Stromal cell of bone marrow (primary cell): Measurements from ENCODE around the gene DCAF8.

Source experiments
- DNase-seq: peaks from one replicate; pipeline ENCODE4 v3.0.0-alpha.2; 2012; ENCODE audit warnings: low read depth

The DCAF8 gene

GRCh38 chr1:160225345-160225744 lies 37.0 kb downstream of the DCAF8 start:
- no peak for DNase-seq

DNA sequence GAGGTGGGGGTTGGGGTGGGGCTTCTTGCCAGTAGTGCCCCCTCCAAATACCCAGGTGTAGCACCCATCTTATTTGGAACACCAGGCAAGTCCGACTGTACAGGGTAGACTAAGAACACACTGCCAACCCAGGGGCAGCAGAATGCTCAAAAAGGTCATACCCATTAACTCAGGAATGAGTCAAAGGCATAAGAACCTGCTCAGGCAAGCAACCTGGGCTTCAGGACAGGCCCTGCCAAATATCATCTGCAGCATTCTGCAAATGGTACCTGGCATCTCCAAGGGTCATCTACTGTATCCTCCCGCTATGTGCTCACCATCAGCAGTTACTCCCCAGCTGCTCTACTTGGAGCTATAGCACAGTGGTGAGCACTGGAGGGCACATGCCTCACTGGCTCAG lies 37.7 kb downstream of the DCAF8 start:
- DNase-seq = no peak

- DNase-seq = no peak
Observed at GRCh38 chr1:160222546-160222945, 39.8 kb downstream of the DCAF8 start.

- DNase-seq = no peak
Observed at GRCh38 chr1:160221089-160221488, 41.3 kb downstream of the DCAF8 start.

DNA sequence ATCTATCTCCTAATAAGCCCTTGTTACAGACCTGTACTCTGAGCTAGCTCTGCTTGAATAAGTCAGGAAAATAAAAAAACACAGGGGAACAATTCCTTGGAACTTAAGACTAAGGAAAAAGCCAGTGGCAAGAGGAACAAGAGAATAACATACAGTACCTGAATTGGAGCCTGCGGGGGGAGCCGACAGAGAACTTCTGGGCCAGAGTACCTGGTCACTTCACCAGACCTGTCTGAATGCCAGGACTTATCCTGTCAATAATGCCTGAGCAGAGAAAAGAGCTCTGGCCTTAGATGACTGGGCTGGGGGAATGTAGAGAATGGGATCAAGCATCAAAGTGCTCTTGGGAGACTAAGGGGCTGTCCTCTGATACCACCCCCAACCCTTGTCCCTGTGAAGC lies 42.0 kb downstream of the DCAF8 start:
- no peak for DNase-seq

DNA sequence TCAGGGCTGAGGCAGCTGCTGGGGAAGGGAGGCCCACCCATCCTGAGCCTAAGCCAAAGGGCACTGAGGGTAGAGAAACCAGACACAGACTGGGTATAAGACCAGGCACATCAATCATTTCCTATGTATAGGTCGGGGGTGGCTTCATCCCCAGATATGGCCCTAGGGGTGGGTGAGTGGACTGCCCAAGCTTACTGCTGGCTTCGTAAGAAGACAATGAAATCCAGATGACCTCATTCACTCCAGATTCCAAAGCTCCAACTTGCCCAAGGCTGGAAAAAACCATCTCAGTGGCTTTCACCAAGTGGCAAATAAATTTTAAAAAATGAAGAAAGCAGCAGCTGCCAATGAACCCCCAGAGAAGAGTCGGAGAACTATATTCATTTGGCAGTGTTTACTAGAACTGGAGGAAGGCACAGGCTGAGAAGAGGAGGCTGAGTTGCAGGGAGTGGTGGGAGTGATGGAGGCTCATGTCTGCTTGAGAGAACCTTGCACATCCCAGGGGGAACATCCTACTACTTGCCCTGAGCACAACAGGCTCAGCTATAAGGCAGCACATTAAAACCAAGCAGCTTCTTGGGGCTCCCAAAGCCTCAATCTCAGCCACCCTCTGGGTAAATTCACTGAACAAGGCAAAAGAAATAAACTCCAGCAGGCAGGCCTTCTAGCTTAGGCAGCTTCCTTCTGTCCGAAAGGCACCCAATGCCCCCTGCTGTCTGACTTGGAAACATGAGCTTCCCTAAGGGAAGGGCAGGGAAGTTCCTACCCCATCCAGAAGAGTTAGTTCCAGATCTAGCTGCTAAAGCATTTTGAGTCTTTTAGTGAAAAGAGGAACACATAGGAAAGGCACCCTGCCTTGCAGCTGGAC lies 43.1 kb downstream of the DCAF8 start:
- DNase-seq = peak; percentile 65

DNA sequence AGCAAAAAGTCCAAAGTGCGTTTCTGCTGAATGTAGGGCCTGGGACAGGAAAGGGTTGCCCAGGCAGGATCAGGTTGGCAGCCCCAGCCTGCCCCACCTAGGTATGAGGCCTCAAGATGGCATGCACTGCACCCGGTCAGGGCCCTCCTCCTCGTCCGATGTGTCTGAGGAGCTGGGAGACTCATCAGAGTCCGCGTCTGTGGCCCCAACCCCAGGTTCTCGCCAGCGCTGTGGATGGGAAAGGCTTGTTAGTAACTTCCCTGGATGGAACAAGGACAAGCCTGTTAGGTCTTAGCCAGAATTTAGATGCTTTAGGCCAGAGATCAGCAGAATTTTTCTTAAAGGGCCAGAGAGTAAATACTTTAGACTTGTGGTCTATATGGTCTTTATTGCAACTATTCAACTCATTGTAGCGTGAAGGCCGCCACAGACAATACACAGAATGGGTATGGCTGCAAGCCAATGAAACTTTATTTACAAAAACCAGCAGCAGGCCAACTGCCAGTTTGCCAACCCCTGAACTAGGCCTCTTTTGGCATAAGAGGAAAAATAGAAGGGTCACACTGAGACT lies 44.8 kb downstream of the DCAF8 start:
- no peak for DNase-seq

GRCh38 chr1:160216301-160216700 lies 46.0 kb downstream of the DCAF8 start:
- DNase-seq = no peak

DNA sequence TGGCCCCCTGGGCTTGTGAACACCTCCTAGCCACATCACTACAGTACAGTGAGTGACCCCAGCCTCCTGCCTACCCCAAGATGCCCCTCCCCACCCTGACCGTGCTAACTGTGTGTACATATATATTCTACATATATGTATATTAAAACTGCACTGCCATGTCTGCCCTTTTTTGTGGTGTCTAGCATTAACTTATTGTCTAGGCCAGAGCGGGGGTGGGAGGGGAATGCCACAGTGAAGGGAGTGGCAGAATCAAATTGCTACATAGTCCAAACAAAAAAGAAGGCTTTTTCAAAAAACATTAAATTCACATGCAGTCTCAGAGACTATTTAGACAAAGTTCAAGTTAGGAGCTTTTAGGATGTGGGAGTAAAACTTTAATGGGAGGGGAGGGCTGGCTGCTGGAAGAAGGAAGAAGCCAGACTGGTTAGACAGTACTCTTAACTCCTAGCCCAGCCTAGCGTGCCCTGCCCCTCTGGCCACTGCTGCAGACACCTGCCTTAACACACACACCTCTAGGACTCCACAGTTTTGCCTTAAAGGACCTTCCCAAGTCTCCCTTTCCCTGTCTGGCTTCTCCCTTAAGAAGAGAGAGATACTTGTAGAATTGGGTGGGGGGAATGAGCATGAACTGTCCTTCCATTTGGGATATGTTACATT lies 47.7 kb downstream of the DCAF8 start:
- DNase-seq = no peak

DNA sequence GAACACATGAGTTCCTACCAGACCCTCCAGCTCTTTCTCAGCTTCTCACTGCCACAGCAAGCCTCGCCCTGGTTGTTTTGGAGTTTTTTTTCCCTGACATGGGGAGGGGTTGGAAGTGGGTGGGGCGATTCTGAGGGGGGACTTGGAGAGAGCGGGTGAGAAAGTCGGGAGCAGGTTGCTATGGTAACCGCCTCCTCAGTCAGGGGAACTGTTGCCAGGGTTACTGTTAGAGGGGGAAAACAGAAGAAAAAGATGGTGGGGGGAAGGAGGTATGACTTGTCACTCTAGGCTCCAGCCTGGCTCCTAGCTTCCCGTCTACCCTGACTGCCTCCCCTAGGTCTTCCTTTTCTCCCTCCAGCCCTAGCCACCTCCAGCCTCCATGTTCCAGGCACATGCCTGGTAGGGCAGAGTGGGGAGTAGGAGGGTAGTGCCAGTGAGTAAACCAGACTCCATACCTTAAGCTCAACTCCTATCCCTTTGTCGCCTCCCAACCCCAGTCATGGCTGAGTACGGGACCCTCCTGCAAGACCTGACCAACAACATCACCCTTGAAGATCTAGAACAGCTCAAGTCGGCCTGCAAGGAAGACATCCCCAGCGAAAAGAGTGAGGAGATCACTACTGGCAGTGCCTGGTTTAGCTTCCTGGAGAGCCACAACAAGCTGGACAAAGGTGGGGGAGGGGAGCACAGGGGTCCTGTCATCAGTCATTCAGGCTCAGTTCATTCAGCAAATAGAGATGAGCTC lies 51.1 kb downstream of the DCAF8 start:
- no peak for DNase-seq

- DNase-seq = no peak
Observed at GRCh38 chr1:160210561-160210960, 51.8 kb downstream of the DCAF8 start.

DNA sequence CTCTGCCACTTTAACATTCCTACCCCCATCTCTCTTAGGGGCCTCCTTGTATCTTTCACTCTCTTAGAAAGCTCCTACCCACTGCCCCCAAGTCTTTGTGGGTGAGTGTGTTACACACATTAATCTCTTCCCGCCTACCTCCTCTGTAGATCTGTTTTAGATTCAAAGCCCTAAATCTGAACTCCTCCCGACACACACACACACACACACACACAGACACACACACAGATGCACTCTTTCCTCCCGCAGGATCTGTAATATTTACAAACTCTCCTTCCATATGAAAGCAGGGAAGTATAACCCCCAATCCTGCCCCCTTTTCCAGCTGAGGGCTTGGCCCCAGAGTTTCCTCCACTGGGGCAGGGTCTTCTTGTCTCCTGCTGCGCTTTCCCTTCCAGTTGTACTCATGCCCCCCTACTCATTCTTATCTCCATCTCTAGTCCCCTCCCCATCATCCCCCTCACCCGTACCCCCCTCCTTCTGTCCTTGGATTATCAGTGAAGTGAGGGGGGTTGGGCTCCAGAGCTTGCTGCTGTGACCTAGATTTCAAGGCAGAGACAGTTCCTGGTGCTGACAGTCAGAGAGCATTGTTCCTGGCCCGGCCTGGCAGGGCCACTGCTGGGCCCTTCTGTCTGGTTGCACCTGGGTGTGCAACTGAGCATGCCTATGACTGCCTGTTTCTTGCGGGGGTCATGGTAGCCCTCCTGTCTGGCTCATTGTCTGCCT lies 52.9 kb downstream of the DCAF8 start:
- DNase-seq = no peak

GRCh38 chr1:160208557-160209320 lies 53.6 kb downstream of the DCAF8 start:
- no peak for DNase-seq

DNA sequence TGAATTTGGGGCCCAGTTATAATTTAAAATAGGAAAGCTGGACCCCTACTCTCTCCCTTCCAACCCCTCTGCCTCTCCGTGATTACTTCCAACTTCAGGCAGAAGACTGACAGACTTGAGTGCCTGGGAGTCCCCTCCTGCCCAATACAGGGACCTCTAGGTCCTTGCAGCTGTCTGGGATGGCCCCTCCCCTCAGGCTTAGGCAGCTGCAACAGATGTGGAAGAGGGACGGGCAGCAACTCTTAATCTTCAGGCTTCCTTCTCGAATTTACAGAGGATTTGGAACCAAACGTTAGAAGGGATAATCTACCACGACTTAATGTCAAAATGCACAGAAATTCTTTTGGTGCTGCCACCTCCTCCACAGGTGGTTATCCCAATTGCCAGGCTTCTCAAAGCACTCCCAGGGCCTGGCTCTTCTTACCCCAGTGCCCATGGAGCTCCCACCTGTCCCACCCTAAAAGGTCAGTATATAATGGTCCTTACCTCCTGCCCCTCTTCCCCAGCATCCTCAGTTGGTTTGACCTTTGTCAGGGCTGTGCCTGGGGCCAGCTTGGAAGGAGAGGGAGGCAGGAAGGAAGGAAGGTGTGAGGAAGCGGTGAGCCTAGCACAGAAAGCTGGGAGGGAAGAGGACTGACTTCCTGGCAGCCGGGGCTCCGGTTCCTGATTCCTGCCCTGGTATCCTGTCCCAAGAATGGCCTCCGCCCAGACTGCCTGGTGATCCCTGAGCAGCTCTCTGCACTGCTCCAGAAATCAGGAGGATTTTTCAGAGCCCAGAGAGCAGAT lies 54.4 kb downstream of the DCAF8 start:
- DNase-seq = no peak

GRCh38 chr1:160207118-160207650 lies 55.2 kb downstream of the DCAF8 start:
- DNase-seq = no peak

DNA sequence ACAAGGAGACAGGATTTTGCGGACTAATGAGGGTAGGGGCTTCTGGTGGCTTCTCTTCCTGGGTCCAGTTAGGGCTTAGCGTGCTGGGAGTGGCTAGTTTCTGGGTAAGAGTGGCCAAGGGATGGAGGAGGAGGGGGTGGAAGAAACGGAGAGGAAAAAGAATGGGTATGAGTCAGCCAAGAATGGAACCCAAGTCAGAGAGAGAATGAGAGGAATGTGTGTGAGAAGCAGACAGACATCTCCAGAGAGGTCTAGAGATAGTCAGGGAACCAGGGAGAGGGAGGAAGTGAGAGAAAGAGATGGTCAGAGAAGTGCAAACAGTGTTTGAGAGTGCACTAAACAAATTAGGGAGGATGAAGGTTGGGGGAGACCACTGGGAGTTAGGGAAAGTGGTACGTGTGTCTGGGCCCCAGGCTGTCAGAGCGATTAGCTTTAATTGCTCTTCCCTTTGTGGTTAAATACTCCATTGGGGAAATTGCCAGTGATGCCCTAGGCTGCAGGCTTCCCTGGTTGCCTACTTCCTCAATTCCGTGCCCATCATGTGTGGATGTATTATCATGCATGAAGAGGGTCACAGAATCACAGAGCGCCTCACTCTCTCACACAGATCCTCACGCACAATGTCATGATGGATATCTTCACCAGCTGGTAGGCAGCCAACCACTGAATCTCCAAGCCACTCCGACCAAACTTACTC lies 55.8 kb downstream of the DCAF8 start:
- peak; percentile 66 for DNase-seq

DNA sequence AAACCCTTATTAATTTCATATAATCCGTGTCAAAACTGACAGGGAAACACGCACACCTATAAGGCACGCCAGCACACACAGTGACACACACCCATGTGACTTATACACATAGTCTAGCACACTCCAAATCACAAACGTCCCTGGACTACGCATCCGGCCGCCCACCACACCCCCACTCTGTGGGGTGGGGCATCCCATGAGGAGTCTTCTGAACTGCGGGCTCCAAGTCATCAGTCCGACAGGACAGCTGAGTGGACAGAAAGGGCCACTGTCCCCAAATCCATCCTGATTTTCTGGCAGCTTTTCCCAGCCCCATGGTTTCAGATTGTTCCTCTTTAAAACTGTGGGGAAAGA lies 56.3 kb downstream of the DCAF8 start:
- no peak for DNase-seq

GRCh38 chr1:160205242-160206035 lies 56.9 kb downstream of the DCAF8 start, which contains the start of gene PEA15:
Gene PEA15 (plus strand): TSS chr1:160205384. CDS start chr1:160211545, 6,161 bp downstream.
- DNase-seq = peak; percentile 44
